ENCODE measurements around the gene CENPK. TPM values are rescaled to one million over a fixed set of nuclear protein-coding genes. Genes with fewer than 3 reads are reported as not detected.

CENPK gene, protein sequence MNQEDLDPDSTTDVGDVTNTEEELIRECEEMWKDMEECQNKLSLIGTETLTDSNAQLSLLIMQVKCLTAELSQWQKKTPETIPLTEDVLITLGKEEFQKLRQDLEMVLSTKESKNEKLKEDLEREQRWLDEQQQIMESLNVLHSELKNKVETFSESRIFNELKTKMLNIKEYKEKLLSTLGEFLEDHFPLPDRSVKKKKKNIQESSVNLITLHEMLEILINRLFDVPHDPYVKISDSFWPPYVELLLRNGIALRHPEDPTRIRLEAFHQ
- polyA plus RNA-seq (3.2 to 15.4 TPM (median 7.4 TPM) in 3 replicates), polyA minus RNA-seq (0.46 to 10.6 TPM (median 2.0 TPM) in 3 replicates)
- 0.76 TPM for polyA plus RNA-seq (2011; ENCODE audit: low read depth)
- polyA plus RNA-seq (2011; cell fraction: cytosol; rRNA removed): 3.1 and 4.6 TPM in 2 replicates
- 5.8 and 13.1 TPM in 2 replicates for polyA plus RNA-seq (2011; cell fraction: nucleus; rRNA removed)
- 0.58 and 9.4 TPM in 2 replicates for polyA plus RNA-seq (2012; ENCODE audit: low replicate concordance)
- polyA minus RNA-seq (2011; cell fraction: cytosol; rRNA and poly(A)+ RNA removed): 1.5 TPM
- polyA minus RNA-seq (2011; cell fraction: nucleus; rRNA and poly(A)+ RNA removed): 6.6 and 7.4 TPM in 2 replicates

DNA sequence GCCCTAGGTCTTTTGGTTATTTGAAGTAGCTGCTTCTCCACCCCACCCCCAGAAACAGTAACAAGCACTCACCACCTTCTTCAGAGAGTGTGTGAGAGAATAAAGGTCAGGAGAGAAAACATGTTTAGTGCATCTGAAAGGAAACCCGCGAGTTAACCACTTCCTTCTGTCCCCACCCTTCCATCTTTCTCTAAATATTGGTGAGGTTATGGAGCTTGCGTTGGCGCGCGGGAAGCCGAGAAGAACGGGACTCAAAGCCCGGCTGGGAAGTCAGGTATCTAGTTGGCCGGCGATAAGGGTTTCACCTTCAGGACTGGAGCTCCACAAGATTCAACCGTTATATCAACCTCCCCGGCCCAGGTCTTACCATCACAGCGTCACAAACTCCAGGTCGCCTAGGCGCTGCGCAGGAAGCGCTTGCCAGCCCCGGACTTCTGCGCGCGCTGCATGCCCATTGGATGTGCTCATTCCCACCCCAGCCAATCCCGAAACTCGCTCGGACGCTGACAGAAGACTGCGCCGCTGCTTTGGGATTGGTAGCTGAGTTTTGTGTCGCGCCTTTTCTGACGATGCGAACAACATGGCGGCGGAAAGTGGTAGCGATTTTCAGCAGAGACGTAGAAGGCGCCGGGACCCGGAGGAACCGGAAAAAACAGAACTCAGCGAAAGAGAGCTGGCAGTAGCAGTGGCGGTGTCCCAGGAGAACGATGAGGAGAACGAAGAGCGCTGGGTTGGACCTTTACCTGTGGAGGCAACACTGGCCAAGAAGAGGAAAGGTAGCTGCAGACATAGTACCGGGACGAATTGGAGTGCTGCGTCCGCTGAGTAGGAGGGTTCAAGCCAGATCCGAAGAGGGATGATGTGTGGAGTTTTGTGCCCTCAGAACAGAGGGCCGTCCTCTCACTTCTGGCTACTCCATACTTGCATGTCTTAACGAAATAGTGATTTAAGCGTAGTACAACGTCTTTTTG lies at the start of gene CENPK, which contains the start of gene PPWD1:
CENPK (minus strand) TSS at position 438 of the 971 bp plus-strand sequence. CDS start 8,261 bp downstream, outside the sequence.
PPWD1 (plus strand) TSS at position 566 of the 971 bp plus-strand sequence; CDS start at position 581, 15 bp downstream.
- dilution Hi-C loops (cut with MboI; ENCODE audit: extremely low pct_ligation_motif_present, low sequenced_read_pairs): no loop called here
- H3K4me1 ChIP-seq (ENCODE audit: control insufficient read depth, extremely low read depth, insufficient read depth, low read length): peaks cover 16% of the 10 kb centered on the region
- DNase-seq (ENCODE audit: low read depth, low spot score) (peak; percentile 49), FAIRE-seq (peak; percentile 79)
- peak within 1 kb of the TSS; percentile 95 for H3K4me2 ChIP-seq (ENCODE audit: control insufficient read depth, extremely low read depth, insufficient read depth, low read depth, low read length)
- peak within 1 kb of the TSS; percentile 100 for H2AFZ ChIP-seq (ENCODE audit: control insufficient read depth, low read length)
- H3K27ac ChIP-seq (ENCODE audit: control insufficient read depth, insufficient read depth, low read length): peak within 1 kb of the TSS; percentile 95
- H3K4me3 ChIP-seq (ENCODE audit: control insufficient read depth in 2 of 3, extremely low read depth in 1 of 3, insufficient read depth in 2 of 3, low read depth in 1 of 3, low read length in 3 of 3): peak within 1 kb of the TSS; percentile 79 to 93 (median 87)
- peak within 1 kb of the TSS; percentile 95 for H3K9ac ChIP-seq (ENCODE audit: control insufficient read depth, extremely low read depth, insufficient read depth, low read length)
- H4K20me1 ChIP-seq (ENCODE audit: control insufficient read depth, extremely low read depth, insufficient read depth, low read length): no peaks in the 10 kb centered on the region
- H3K27me3 ChIP-seq (ENCODE audit: control insufficient read depth, extremely low read depth, insufficient read depth, low read length): no peaks in the 10 kb centered on the region
- peaks cover 0 to 7% of the 10 kb centered on the region in 2 experiments for H3K36me3 ChIP-seq (ENCODE audit: control insufficient read depth in 2 of 2, extremely low read depth in 1 of 2, insufficient read depth in 2 of 2, low read length in 2 of 2)
- no peaks in the 10 kb centered on the region for H3K9me1 ChIP-seq (ENCODE audit: control insufficient read depth, extremely low read depth, insufficient read depth, low read length)
- peaks cover 55% of the 10 kb centered on the region for H3K79me2 ChIP-seq (ENCODE audit: control insufficient read depth, insufficient read depth, low read length)
- TF ChIP-seq, protein P1, sequence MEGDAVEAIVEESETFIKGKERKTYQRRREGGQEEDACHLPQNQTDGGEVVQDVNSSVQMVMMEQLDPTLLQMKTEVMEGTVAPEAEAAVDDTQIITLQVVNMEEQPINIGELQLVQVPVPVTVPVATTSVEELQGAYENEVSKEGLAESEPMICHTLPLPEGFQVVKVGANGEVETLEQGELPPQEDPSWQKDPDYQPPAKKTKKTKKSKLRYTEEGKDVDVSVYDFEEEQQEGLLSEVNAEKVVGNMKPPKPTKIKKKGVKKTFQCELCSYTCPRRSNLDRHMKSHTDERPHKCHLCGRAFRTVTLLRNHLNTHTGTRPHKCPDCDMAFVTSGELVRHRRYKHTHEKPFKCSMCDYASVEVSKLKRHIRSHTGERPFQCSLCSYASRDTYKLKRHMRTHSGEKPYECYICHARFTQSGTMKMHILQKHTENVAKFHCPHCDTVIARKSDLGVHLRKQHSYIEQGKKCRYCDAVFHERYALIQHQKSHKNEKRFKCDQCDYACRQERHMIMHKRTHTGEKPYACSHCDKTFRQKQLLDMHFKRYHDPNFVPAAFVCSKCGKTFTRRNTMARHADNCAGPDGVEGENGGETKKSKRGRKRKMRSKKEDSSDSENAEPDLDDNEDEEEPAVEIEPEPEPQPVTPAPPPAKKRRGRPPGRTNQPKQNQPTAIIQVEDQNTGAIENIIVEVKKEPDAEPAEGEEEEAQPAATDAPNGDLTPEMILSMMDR (optimal IDR thresholded peaks at IDR 0.05 in 1 of 3, IDR thresholded peaks at IDR 0.05 in 1 of 3, conservative IDR thresholded peaks at IDR 0.05 in 1 of 3; ENCODE audit: extremely low read depth in 1 of 3, insufficient read depth in 2 of 3, low read length in 3 of 3): no peak
- no peak for TF ChIP-seq EZH2 (IDR thresholded peaks at IDR 0.05; ENCODE audit: low read length)
- no peaks in the 10 kb centered on the region for H3K9me3 ChIP-seq (ENCODE audit: control insufficient read depth, low read depth, low read length)

GRCh38 chr5:65612298-65612907 lies 49.4 kb upstream of the CENPK start:
- TF ChIP-seq, protein P1 (optimal IDR thresholded peaks at IDR 0.05 in 1 of 3, IDR thresholded peaks at IDR 0.05 in 1 of 3, conservative IDR thresholded peaks at IDR 0.05 in 1 of 3; ENCODE audit: extremely low read depth in 1 of 3, insufficient read depth in 2 of 3, low read length in 3 of 3): no peak
- no peak for TF ChIP-seq EZH2 (IDR thresholded peaks at IDR 0.05; ENCODE audit: low read length)
- Histone ChIP-seq H3K4me1 (ENCODE audit: control insufficient read depth, extremely low read depth, insufficient read depth, low read length) (peaks cover 6% of the 10 kb centered on the region), H3K9ac (ENCODE audit: control insufficient read depth, extremely low read depth, insufficient read depth, low read length) (no peak overlapping the region), H3K27me3 (ENCODE audit: control insufficient read depth, extremely low read depth, insufficient read depth, low read length) (no peaks in the 10 kb centered on the region), H3K4me3 (ENCODE audit: control insufficient read depth in 2 of 3, extremely low read depth in 1 of 3, insufficient read depth in 2 of 3, low read depth in 1 of 3, low read length in 3 of 3) (no peak overlapping the region), H3K9me3 (ENCODE audit: control insufficient read depth, low read depth, low read length) (no peaks in the 10 kb centered on the region), H4K20me1 (ENCODE audit: control insufficient read depth, extremely low read depth, insufficient read depth, low read length) (no peaks in the 10 kb centered on the region), H3K4me2 (ENCODE audit: control insufficient read depth, extremely low read depth, insufficient read depth, low read depth, low read length) (no peak overlapping the region), H3K27ac (ENCODE audit: control insufficient read depth, insufficient read depth, low read length) (no peak overlapping the region), H3K9me1 (ENCODE audit: control insufficient read depth, extremely low read depth, insufficient read depth, low read length) (no peaks in the 10 kb centered on the region), H2AFZ (ENCODE audit: control insufficient read depth, low read length) (no peak overlapping the region), H3K79me2 (ENCODE audit: control insufficient read depth, insufficient read depth, low read length) (no peaks in the 10 kb centered on the region), H3K36me3 (ENCODE audit: control insufficient read depth in 2 of 2, extremely low read depth in 1 of 2, insufficient read depth in 2 of 2, low read length in 2 of 2) (peaks cover 2 to 6% of the 10 kb centered on the region in 2 experiments)
- DNase-seq (ENCODE audit: low read depth, low spot score): no peak
- dilution Hi-C loops (cut with MboI; ENCODE audit: extremely low pct_ligation_motif_present, low sequenced_read_pairs): no loop called here
- FAIRE-seq: no peak

All from keratinocyte (primary cell).